GM19468 (cell line): ENCODE measurements around the gene EIF2B5.

Experiments used
- ATAC-seq: cut with Tn5 transposase; IDR thresholded peaks from one replicate; pipeline ENCODE4 v1.9.1; 2021; ENCODE audit warnings: mild to moderate bottlenecking, moderate library complexity, moderate number of reproducible peaks; ENCODE audit not compliant: unreplicated experiment; ENCODE audit errors: extremely low read depth

EIF2B5 gene

GRCh38 chr3:184171562-184171961 lies 36.4 kb downstream of the EIF2B5 start:
- ATAC-seq: no peak

GRCh38 chr3:184172681-184173373 lies 37.7 kb downstream of the EIF2B5 start:
- ATAC-seq: no peak

- no peak for ATAC-seq
These were observed 38.2 kb downstream of the EIF2B5 start for GRCh38 chr3:184173374-184173722.

- no peak for ATAC-seq
These were observed 39.1 kb downstream of the EIF2B5 start for GRCh38 chr3:184174284-184174645.

- ATAC-seq: peak; percentile 94
These were observed 39.7 kb downstream of the EIF2B5 start, which contains the start of gene AP2M1 for GRCh38 chr3:184174646-184175492. Gene AP2M1 (plus strand): TSS chr3:184174855. CDS start chr3:184176994, 2,139 bp downstream.

- ATAC-seq: no peak
These were observed 40.3 kb downstream of the EIF2B5 start for GRCh38 chr3:184175506-184175905.

GRCh38 chr3:184175981-184176376 lies 40.8 kb downstream of the EIF2B5 start:
- ATAC-seq: no peak

- no peak for ATAC-seq
These were observed 41.5 kb downstream of the EIF2B5 start for GRCh38 chr3:184176377-184177330.

- no peak for ATAC-seq
These were observed 42.2 kb downstream of the EIF2B5 start for GRCh38 chr3:184177331-184177731.

GRCh38 chr3:184177767-184178306 lies 42.7 kb downstream of the EIF2B5 start:
- no peak for ATAC-seq

GRCh38 chr3:184178521-184179138 lies 43.5 kb downstream of the EIF2B5 start:
- no peak for ATAC-seq

- no peak for ATAC-seq
These were observed 45.0 kb downstream of the EIF2B5 start for GRCh38 chr3:184180165-184180564.

GRCh38 chr3:184181596-184181995 lies 46.4 kb downstream of the EIF2B5 start:
- ATAC-seq: no peak

GRCh38 chr3:184183679-184184078 lies 48.5 kb downstream of the EIF2B5 start:
- ATAC-seq: no peak

- ATAC-seq: no peak
These were observed 49.5 kb downstream of the EIF2B5 start for GRCh38 chr3:184184546-184185230.

GRCh38 chr3:184185461-184186183 lies 50.5 kb downstream of the EIF2B5 start:
- peak; percentile 84 for ATAC-seq

GRCh38 chr3:184186184-184186901 lies 51.2 kb downstream of the EIF2B5 start, which contains the start of gene ABCF3:
Gene ABCF3 (plus strand): TSS chr3:184186199. CDS start chr3:184186208, 9 bp downstream.
- no peak for ATAC-seq

GRCh38 chr3:184186902-184187207 lies 51.7 kb downstream of the EIF2B5 start:
- no peak for ATAC-seq
